ENCODE measurements around the gene PHF21A. TPM values are rescaled to one million over a fixed set of nuclear protein-coding genes. Genes with fewer than 3 reads are reported as not detected.

The PHF21A gene
- total RNA-seq, 2 donors from 2014 or later = 24.7 to 48.0 TPM

GRCh38 chr11:46055371-46055770 lies 65.9 kb downstream of the PHF21A start:
- Histone ChIP-seq H3K27ac (no peak overlapping the region), H3K9me3 (no peaks in the 10 kb centered on the region), H3K4me3 (no peak overlapping the region), H3K27me3 (replicated peaks; ENCODE audit: insufficient read depth) (no peaks in the 10 kb centered on the region), H3K36me3 (no peaks in the 10 kb centered on the region), H3K4me1 (replicated peaks) (no peaks in the 10 kb centered on the region)
- TF ChIP-seq POLR2A (IDR thresholded peaks at IDR 0.05) (no peak), POLR2AphosphoS5 (IDR thresholded peaks at IDR 0.05) (no peak)
- TF ChIP-seq, protein P1, sequence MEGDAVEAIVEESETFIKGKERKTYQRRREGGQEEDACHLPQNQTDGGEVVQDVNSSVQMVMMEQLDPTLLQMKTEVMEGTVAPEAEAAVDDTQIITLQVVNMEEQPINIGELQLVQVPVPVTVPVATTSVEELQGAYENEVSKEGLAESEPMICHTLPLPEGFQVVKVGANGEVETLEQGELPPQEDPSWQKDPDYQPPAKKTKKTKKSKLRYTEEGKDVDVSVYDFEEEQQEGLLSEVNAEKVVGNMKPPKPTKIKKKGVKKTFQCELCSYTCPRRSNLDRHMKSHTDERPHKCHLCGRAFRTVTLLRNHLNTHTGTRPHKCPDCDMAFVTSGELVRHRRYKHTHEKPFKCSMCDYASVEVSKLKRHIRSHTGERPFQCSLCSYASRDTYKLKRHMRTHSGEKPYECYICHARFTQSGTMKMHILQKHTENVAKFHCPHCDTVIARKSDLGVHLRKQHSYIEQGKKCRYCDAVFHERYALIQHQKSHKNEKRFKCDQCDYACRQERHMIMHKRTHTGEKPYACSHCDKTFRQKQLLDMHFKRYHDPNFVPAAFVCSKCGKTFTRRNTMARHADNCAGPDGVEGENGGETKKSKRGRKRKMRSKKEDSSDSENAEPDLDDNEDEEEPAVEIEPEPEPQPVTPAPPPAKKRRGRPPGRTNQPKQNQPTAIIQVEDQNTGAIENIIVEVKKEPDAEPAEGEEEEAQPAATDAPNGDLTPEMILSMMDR (IDR thresholded peaks at IDR 0.05) = no peak
- WGBS = 54% methylated on average over 1 of the region's 1 CpG
- DNase-seq (ENCODE audit: low spot score) = no peak
- intact Hi-C loops (cut with DNase I) = no loop called here

DNA sequence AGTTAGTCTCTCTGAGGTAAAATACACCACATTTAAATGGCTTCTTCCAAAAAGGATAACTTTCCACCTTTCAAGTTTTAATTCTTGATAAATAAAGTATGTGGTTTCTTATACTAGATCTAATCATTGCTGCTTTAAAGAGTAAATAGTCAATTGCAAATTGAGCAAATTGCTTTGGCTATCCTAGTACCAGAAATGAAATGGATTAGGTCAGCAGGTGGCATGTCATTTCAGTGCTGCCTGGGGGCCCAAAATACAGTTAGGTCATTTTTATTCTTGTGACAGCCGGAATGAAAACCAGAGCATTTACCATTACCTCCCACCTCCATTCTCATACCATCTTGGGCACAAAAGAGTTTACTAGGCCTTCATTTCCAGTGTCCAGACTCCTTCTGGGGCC lies 70.2 kb downstream of the PHF21A start:
- no peak overlapping the region for H3K27ac ChIP-seq
- no peaks in the 10 kb centered on the region for H3K9me3 ChIP-seq
- H3K36me3 ChIP-seq = no peaks in the 10 kb centered on the region
- TF ChIP-seq, protein P1 (IDR thresholded peaks at IDR 0.05) = no peak
- no peak for TF ChIP-seq POLR2AphosphoS5 (IDR thresholded peaks at IDR 0.05)
- TF ChIP-seq POLR2A (IDR thresholded peaks at IDR 0.05) = no peak
- intact Hi-C loops (cut with DNase I) = no loop called here
- no peaks in the 10 kb centered on the region for H3K4me1 ChIP-seq (replicated peaks)
- no peaks in the 10 kb centered on the region for H3K27me3 ChIP-seq (replicated peaks; ENCODE audit: insufficient read depth)
- H3K4me3 ChIP-seq = no peak overlapping the region
- DNase-seq (ENCODE audit: low spot score) = no peak
- 92% methylated on average over 1 of the region's 1 CpG for WGBS

- Histone ChIP-seq H3K27ac (no peak overlapping the region), H3K36me3 (no peaks in the 10 kb centered on the region), H3K27me3 (replicated peaks; ENCODE audit: insufficient read depth) (no peaks in the 10 kb centered on the region), H3K4me3 (no peak overlapping the region), H3K9me3 (no peaks in the 10 kb centered on the region), H3K4me1 (replicated peaks) (no peaks in the 10 kb centered on the region)
- 30% methylated on average over 2 of the region's 2 CpGs for WGBS
- no peak for DNase-seq (ENCODE audit: low spot score)
- TF ChIP-seq POLR2A (IDR thresholded peaks at IDR 0.05) = no peak
- TF ChIP-seq, protein P1 (IDR thresholded peaks at IDR 0.05) = no peak
- TF ChIP-seq POLR2AphosphoS5 (IDR thresholded peaks at IDR 0.05) = no peak
- intact Hi-C loops (cut with DNase I) = no loop called here
Observed at GRCh38 chr11:46050662-46051061, 70.6 kb downstream of the PHF21A start.

- DNase-seq (ENCODE audit: low spot score) = peak; percentile 55
- H3K27me3 ChIP-seq (replicated peaks; ENCODE audit: insufficient read depth) = no peaks in the 10 kb centered on the region
- no peak overlapping the region for H3K4me3 ChIP-seq
- no peaks in the 10 kb centered on the region for H3K9me3 ChIP-seq
- no peaks in the 10 kb centered on the region for H3K36me3 ChIP-seq
- intact Hi-C loops (cut with DNase I) = no loop called here
- peak; percentile 50 for TF ChIP-seq POLR2AphosphoS5 (IDR thresholded peaks at IDR 0.05)
- TF ChIP-seq, protein P1 (IDR thresholded peaks at IDR 0.05) = no peak
- 13% methylated on average over 4 of the region's 4 CpGs for WGBS
- no peak overlapping the region for H3K27ac ChIP-seq
- no peaks in the 10 kb centered on the region for H3K4me1 ChIP-seq (replicated peaks)
Observed at GRCh38 chr11:46050003-46050461, 71.2 kb downstream of the PHF21A start.

DNA sequence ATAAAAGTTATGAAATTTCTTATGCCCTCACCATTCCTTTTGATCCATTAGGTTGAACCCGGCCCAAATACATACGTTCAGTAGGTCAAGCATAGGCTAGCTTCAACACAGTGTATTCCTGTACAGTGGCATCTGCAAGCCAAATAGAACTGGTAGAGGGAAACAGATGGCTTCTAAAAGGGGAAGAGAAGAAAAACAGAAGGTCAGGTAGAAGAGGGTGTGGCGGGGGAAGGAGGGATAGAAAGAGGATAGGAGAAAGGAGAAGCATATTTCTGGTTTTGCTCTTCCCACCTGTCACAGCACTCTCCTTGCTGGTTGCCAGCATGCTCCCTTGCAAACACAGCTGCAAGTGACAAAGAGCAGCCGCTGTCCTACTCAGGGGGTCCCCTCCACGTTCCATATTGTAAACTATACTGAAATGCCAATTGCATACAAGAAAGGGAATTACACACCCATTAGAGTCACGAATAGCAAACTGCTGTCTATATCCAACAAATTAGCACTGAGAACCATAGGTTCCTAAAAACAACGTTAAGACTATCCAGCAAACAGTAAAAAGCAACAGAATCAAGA lies 71.8 kb downstream of the PHF21A start:
- WGBS = 63% methylated on average over 7 of the region's 7 CpGs
- no peak overlapping the region for H3K27ac ChIP-seq
- H3K4me3 ChIP-seq = no peak overlapping the region
- intact Hi-C loops (cut with DNase I) = no loop called here
- H3K27me3 ChIP-seq (replicated peaks; ENCODE audit: insufficient read depth) = no peaks in the 10 kb centered on the region
- no peaks in the 10 kb centered on the region for H3K4me1 ChIP-seq (replicated peaks)
- no peaks in the 10 kb centered on the region for H3K9me3 ChIP-seq
- DNase-seq (ENCODE audit: low spot score) = no peak
- TF ChIP-seq POLR2AphosphoS5 (IDR thresholded peaks at IDR 0.05) (no peak), POLR2A (IDR thresholded peaks at IDR 0.05) (no peak)
- TF ChIP-seq, protein P1 (IDR thresholded peaks at IDR 0.05) = no peak
- H3K36me3 ChIP-seq = no peaks in the 10 kb centered on the region
